Measurements from ENCODE around the gene CTSK. TPM values are rescaled to one million over a fixed set of nuclear protein-coding genes. Genes with fewer than 3 reads are reported as not detected.

Gene CTSK
- total and polyA plus RNA-seq, 7 donors, result 7.6 to 114 (median 66.3) TPM

- no peaks in the 10 kb centered on the region for H3K27me3 ChIP-seq
- no peak for DNase-seq
- no peaks in the 10 kb centered on the region for H3K9me3 ChIP-seq
- TF ChIP-seq POLR2A (IDR thresholded peaks at IDR 0.05) (no peak), EP300 (IDR thresholded peaks at IDR 0.05) (no peak), POLR2AphosphoS5 (IDR thresholded peaks at IDR 0.05) (no peak), CTCF (IDR thresholded peaks at IDR 0.05) (no peak)
- H3K36me3 ChIP-seq, result no peaks in the 10 kb centered on the region
- intact Hi-C loops (cut with DNase I), result no loop called here
- H3K27ac ChIP-seq, result no peak overlapping the region
- WGBS, 2 donors, result 42 to 82% methylated on average over 8 of the region's 8 CpGs
- H3K4me1 ChIP-seq, result no peaks in the 10 kb centered on the region
- no peak overlapping the region for H3K4me3 ChIP-seq
Observed at GRCh38 chr1:150749720-150750311, 58.2 kb downstream of the CTSK start.

GRCh38 chr1:150748878-150749719, 59.0 kb downstream of the CTSK start:
- no peaks in the 10 kb centered on the region for H3K4me1 ChIP-seq
- WGBS, 2 donors, result 34 to 78% methylated on average over 12 of the region's 12 CpGs
- DNase-seq, result no peak
- no peaks in the 10 kb centered on the region for H3K36me3 ChIP-seq
- TF ChIP-seq POLR2AphosphoS5 (IDR thresholded peaks at IDR 0.05) (no peak), EP300 (IDR thresholded peaks at IDR 0.05) (no peak), POLR2A (IDR thresholded peaks at IDR 0.05) (no peak), CTCF (IDR thresholded peaks at IDR 0.05) (no peak)
- no peak overlapping the region for H3K27ac ChIP-seq
- H3K4me3 ChIP-seq, result no peak overlapping the region
- intact Hi-C loops (cut with DNase I), result no loop called here
- no peaks in the 10 kb centered on the region for H3K9me3 ChIP-seq
- H3K27me3 ChIP-seq, result no peaks in the 10 kb centered on the region

Small RNAs within 50 kb of the gene (small RNA-seq; reads per million reads assigned to genes)
- 0 reads per million in 3 donors for gene RNU6-1309P

Other genes with a start within 250 kb of the CTSK start
- gene MCL1, start 228.7 kb downstream of the CTSK start, total RNA-seq, result 100 to 1,000 TPM; 159 to 352 (median 212) TPM
- gene MCL1, start 228.7 kb downstream of the CTSK start, polyA plus RNA-seq, result 100 to 1,000 TPM; 119 to 194 (median 153) TPM
- 100 to 1,000 TPM; 114 to 150 (median 129) TPM for gene ENSA, start 178.6 kb downstream of the CTSK start, total RNA-seq
- gene ENSA, start 178.6 kb downstream of the CTSK start, polyA plus RNA-seq, result 100 to 1,000 TPM; 181 to 242 (median 217) TPM
- gene GOLPH3L, start 111.1 kb downstream of the CTSK start, total RNA-seq, result 10 to 100 TPM; 18.1 to 27.2 (median 20.7) TPM
- gene GOLPH3L, start 111.1 kb downstream of the CTSK start, polyA plus RNA-seq, result 10 to 100 TPM; 26.5 to 66.6 (median 49.9) TPM
- gene HORMAD1, start 87.4 kb downstream of the CTSK start, total RNA-seq, result not detected
- under 1 TPM in 2 of 3 donors, not detected in 1; 0.32 to 0.69 TPM for gene HORMAD1, start 87.4 kb downstream of the CTSK start, polyA plus RNA-seq
- 10 to 100 TPM; 16.3 to 63.3 (median 44.6) TPM for gene CTSS, start 42.5 kb downstream of the CTSK start, total RNA-seq
- gene CTSS, start 42.5 kb downstream of the CTSK start, polyA plus RNA-seq, result 100 to 1,000 TPM in 2 of 3 donors, 10 to 100 TPM in 1; 69.7 to 267 (median 264) TPM
- gene ARNT, start 68.3 kb upstream of the CTSK start, total RNA-seq, result 10 to 100 TPM; 39.9 to 64.8 (median 56.6) TPM
- gene ARNT, start 68.3 kb upstream of the CTSK start, polyA plus RNA-seq, result 10 to 100 TPM; 19.1 to 22.8 (median 21.5) TPM
- gene CTXND2, start 78.9 kb upstream of the CTSK start, total RNA-seq, result not detected
- gene CTXND2, start 78.9 kb upstream of the CTSK start, polyA plus RNA-seq, result not detected
- 10 to 100 TPM; 23.9 to 36.0 (median 30.3) TPM for gene SETDB1, start 118.1 kb upstream of the CTSK start, total RNA-seq
- gene SETDB1, start 118.1 kb upstream of the CTSK start, polyA plus RNA-seq, result 10 to 100 TPM in 1 of 3 donors, 1 to 10 TPM in 2; 5.5 to 24.5 (median 9.0) TPM
- gene CERS2, start 166.6 kb upstream of the CTSK start, total RNA-seq, result 100 to 1,000 TPM in 1 of 4 donors, 10 to 100 TPM in 3; 68.7 to 103 (median 79.1) TPM
- gene CERS2, start 166.6 kb upstream of the CTSK start, polyA plus RNA-seq, result 100 to 1,000 TPM in 1 of 3 donors, 10 to 100 TPM in 2; 50.6 to 115 (median 97.8) TPM
- gene ANXA9, start 174.0 kb upstream of the CTSK start, total RNA-seq, result under 1 TPM in 1 of 4 donors, not detected in 3; 0.36 TPM
- gene ANXA9, start 174.0 kb upstream of the CTSK start, polyA plus RNA-seq, result under 1 TPM in 2 of 3 donors, not detected in 1; 0.45 to 0.60 TPM
- gene MINDY1, start 198.6 kb upstream of the CTSK start, total RNA-seq, result 10 to 100 TPM; 21.7 to 51.8 (median 27.0) TPM
- 10 to 100 TPM; 15.6 to 26.4 (median 22.1) TPM for gene MINDY1, start 198.6 kb upstream of the CTSK start, polyA plus RNA-seq
- 10 to 100 TPM; 16.7 to 33.9 (median 27.7) TPM for gene PRUNE1, start 200.2 kb upstream of the CTSK start, total RNA-seq
- 10 to 100 TPM; 15.5 to 18.7 (median 18.6) TPM for gene PRUNE1, start 200.2 kb upstream of the CTSK start, polyA plus RNA-seq
- under 1 TPM in 2 of 4 donors, not detected in 2; 0.28 to 0.36 TPM for gene BNIPL, start 228.3 kb upstream of the CTSK start, total RNA-seq
- gene BNIPL, start 228.3 kb upstream of the CTSK start, polyA plus RNA-seq, result under 1 TPM in 1 of 3 donors, not detected in 2; 0.47 TPM
- gene C1orf56, start 239.5 kb upstream of the CTSK start, total RNA-seq, result 1 to 10 TPM; 4.1 to 7.8 (median 7.0) TPM
- 1 to 10 TPM in 2 of 3 donors, under 1 TPM in 1; 0.46 to 2.3 (median 1.2) TPM for gene C1orf56, start 239.5 kb upstream of the CTSK start, polyA plus RNA-seq

Data from sigmoid colon (tissue), 7 donors.